GM12878 (cell line): Measurements from ENCODE around the gene ERFL. TPM values are rescaled to one million over a fixed set of nuclear protein-coding genes. Genes with fewer than 3 reads are reported as not detected.

Experiments
- BACH1 ChIP-seq: fragments of 450-650 bp; IDR thresholded peaks from 2 replicates; pipeline ENCODE4 v1.6.1; 2017; ENCODE audit warnings: mild to moderate bottlenecking, borderline replicate concordance
- CHD1 ChIP-seq: IDR thresholded peaks from 2 replicates; pipeline ENCODE4 v1.6.1; 2012; ENCODE audit warnings: low read depth, low read length, improper control_type of control experiment
- GATAD2B ChIP-seq: fragments of 450-650 bp; conservative IDR thresholded peaks from 2 replicates; pipeline ENCODE4 v1.6.1; 2017; ENCODE audit warnings: low read depth, mild to moderate bottlenecking, moderate library complexity
- NR2F1 ChIP-seq: fragments of 450-650 bp; conservative IDR thresholded peaks from 2 replicates; pipeline ENCODE4 v1.6.1; 2017; ENCODE audit warnings: mild to moderate bottlenecking
- PBX3 ChIP-seq: IDR thresholded peaks from 2 replicates; pipeline ENCODE4 v1.6.1; 2011; ENCODE audit warnings: mild to moderate bottlenecking, low read depth, low read length, moderate library complexity; ENCODE audit not compliant: insufficient replicate concordance
- PML ChIP-seq: IDR thresholded peaks from 2 replicates; pipeline ENCODE4 v1.6.1; 2012; ENCODE audit warnings: low read length, inconsistent platforms
- POU2F2 ChIP-seq: IDR thresholded peaks from 3 replicates; pipeline ENCODE4 v1.6.1; 2011; ENCODE audit warnings: low read depth, mild to moderate bottlenecking, low read length, borderline replicate concordance
- RB1 ChIP-seq: fragments of 450-650 bp; formaldehyde crosslinking; IDR thresholded peaks from 2 replicates; pipeline ENCODE4 v1.6.1; 2017; ENCODE audit warnings: mild to moderate bottlenecking, borderline replicate concordance
- RELB ChIP-seq: fragments of 450-650 bp; IDR thresholded peaks from 2 replicates; pipeline ENCODE4 v1.6.1; 2017; ENCODE audit warnings: low read depth, mild to moderate bottlenecking, moderate library complexity
- RFX5 ChIP-seq: IDR thresholded peaks from 2 replicates; pipeline ENCODE4 v1.6.1; 2011; ENCODE audit warnings: low read depth, low read length, improper control_type of control experiment
- STAT3 ChIP-seq: IDR thresholded peaks from 2 replicates; pipeline ENCODE4 v1.6.1; 2011; ENCODE audit warnings: low read depth, low read length, improper control_type of control experiment
- TAF1 ChIP-seq: IDR thresholded peaks from 2 replicates; pipeline ENCODE4 v1.6.1; 2011; ENCODE audit warnings: mild to moderate bottlenecking, low read depth, low read length, borderline replicate concordance
- polyA plus RNA-seq, 11 experiments: library from polyadenylated mRNA; depleted of rRNA in 4 of 11; unstranded in 6 of 11; stranded (reverse) in 5 of 11; fragments of >200 nt; fragmentation: Nextera tagmentation in 4 of 11; fragmentation: Illumina TruSeq in 1 of 11; extraction: Ambion mirVana in 4 of 11; extraction: Trizol in 1 of 11; gene quantifications; 1 replicate in 1 of 11; 2 replicates in 10 of 11; pipeline versions ENCODE4 v1.2.1 to v1.2.3, GENCODE V29; 2011 to 2016; ENCODE audit warnings: inconsistent platforms in 2 of 11, missing spikeins in 2 of 11, low read depth in 1 of 11
- total RNA-seq, 4 experiments: library from RNA; depleted of rRNA in 3 of 4; stranded (reverse); fragments of >200 nt in 3 of 4; fragmentation: Illumina TruSeq in 1 of 4; extraction: Trizol in 1 of 4; gene quantifications; 2 replicates each; pipeline versions ENCODE4 v1.2.1 to v1.2.3, GENCODE V29; 2013 to 2021
- TF ChIP-seq, protein P1 (sequence below): fragments of 450-650 bp; IDR thresholded peaks from 2 replicates; pipeline ENCODE4 v1.6.1; 2016; ENCODE audit warnings: mild to moderate bottlenecking, moderate library complexity, borderline replicate concordance
- TF ChIP-seq, protein P2 (sequence below), 3 experiments: IDR thresholded peaks in 2 of 3; conservative IDR thresholded peaks in 1 of 3; 2 replicates each; pipeline ENCODE4 v1.5.1; 2011; ENCODE audit warnings: low read depth in 3 of 3, low read length in 3 of 3, mild to moderate bottlenecking in 3 of 3, control low read depth in 2 of 3, moderate library complexity in 2 of 3, inconsistent platforms in 1 of 3, mixed read lengths in 1 of 3; ENCODE audit not compliant: control insufficient read depth in 2 of 3, insufficient read depth in 1 of 3; ENCODE audit errors: extremely low read depth in 1 of 3
- TF ChIP-seq, protein P3 (sequence below): fragments of 450-650 bp; IDR thresholded peaks from 2 replicates; pipeline ENCODE4 v1.6.1; 2016; ENCODE audit warnings: mild to moderate bottlenecking

ERFL gene
- total and polyA plus RNA-seq, 10 of the 15 experiments (the other 5 are each of a cell fraction or from before 2014, with no cell fraction given): 0.04 to 0.10 (median 0.05) TPM; not detected in 7

GRCh38 chr19:41877916-41878905 lies 50.0 kb downstream of the ERFL start (continued):
- TF ChIP-seq RB1 (no peak), PBX3 (peak; percentile 62), POU2F2 (peak; percentile 65; the same call in 1 of the 3 replicates), RFX5 (peak; percentile 10; the same call in 1 of the 2 replicates), NR2F1 (peak; percentile 96), RELB (no peak), CHD1 (0 out of 2 replicates have a peak, but pooled peaks have one; percentile 38), BACH1 (no peak), TAF1 (peak; percentile 74; the same call in 1 of the 2 replicates), PML (peak; percentile 18), STAT3 (no peak), GATAD2B (no peak)
- TF ChIP-seq, protein P1, sequence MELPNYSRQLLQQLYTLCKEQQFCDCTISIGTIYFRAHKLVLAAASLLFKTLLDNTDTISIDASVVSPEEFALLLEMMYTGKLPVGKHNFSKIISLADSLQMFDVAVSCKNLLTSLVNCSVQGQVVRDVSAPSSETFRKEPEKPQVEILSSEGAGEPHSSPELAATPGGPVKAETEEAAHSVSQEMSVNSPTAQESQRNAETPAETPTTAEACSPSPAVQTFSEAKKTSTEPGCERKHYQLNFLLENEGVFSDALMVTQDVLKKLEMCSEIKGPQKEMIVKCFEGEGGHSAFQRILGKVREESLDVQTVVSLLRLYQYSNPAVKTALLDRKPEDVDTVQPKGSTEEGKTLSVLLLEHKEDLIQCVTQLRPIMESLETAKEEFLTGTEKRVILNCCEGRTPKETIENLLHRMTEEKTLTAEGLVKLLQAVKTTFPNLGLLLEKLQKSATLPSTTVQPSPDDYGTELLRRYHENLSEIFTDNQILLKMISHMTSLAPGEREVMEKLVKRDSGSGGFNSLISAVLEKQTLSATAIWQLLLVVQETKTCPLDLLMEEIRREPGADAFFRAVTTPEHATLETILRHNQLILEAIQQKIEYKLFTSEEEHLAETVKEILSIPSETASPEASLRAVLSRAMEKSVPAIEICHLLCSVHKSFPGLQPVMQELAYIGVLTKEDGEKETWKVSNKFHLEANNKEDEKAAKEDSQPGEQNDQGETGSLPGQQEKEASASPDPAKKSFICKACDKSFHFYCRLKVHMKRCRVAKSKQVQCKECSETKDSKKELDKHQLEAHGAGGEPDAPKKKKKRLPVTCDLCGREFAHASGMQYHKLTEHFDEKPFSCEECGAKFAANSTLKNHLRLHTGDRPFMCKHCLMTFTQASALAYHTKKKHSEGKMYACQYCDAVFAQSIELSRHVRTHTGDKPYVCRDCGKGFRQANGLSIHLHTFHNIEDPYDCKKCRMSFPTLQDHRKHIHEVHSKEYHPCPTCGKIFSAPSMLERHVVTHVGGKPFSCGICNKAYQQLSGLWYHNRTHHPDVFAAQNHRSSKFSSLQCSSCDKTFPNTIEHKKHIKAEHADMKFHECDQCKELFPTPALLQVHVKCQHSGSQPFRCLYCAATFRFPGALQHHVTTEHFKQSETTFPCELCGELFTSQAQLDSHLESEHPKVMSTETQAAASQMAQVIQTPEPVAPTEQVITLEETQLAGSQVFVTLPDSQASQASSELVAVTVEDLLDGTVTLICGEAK: no peak
- TF ChIP-seq, protein P2, sequence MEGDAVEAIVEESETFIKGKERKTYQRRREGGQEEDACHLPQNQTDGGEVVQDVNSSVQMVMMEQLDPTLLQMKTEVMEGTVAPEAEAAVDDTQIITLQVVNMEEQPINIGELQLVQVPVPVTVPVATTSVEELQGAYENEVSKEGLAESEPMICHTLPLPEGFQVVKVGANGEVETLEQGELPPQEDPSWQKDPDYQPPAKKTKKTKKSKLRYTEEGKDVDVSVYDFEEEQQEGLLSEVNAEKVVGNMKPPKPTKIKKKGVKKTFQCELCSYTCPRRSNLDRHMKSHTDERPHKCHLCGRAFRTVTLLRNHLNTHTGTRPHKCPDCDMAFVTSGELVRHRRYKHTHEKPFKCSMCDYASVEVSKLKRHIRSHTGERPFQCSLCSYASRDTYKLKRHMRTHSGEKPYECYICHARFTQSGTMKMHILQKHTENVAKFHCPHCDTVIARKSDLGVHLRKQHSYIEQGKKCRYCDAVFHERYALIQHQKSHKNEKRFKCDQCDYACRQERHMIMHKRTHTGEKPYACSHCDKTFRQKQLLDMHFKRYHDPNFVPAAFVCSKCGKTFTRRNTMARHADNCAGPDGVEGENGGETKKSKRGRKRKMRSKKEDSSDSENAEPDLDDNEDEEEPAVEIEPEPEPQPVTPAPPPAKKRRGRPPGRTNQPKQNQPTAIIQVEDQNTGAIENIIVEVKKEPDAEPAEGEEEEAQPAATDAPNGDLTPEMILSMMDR (IDR thresholded peaks at IDR 0.05 in 2 of 3, conservative IDR thresholded peaks at IDR 0.05 in 1 of 3; ENCODE audit: control insufficient read depth in 2 of 3, extremely low read depth in 1 of 3, insufficient read depth in 1 of 3, low read depth in 3 of 3, low read length in 3 of 3): peak in 1 of 3 experiments; percentile 8; a peak in 1 of 6 replicates
- TF ChIP-seq, protein P3, sequence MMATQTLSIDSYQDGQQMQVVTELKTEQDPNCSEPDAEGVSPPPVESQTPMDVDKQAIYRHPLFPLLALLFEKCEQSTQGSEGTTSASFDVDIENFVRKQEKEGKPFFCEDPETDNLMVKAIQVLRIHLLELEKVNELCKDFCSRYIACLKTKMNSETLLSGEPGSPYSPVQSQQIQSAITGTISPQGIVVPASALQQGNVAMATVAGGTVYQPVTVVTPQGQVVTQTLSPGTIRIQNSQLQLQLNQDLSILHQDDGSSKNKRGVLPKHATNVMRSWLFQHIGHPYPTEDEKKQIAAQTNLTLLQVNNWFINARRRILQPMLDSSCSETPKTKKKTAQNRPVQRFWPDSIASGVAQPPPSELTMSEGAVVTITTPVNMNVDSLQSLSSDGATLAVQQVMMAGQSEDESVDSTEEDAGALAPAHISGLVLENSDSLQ: peak; percentile 89
